ENCODE results near the gene PUS1.

Gene PUS1

DNA sequence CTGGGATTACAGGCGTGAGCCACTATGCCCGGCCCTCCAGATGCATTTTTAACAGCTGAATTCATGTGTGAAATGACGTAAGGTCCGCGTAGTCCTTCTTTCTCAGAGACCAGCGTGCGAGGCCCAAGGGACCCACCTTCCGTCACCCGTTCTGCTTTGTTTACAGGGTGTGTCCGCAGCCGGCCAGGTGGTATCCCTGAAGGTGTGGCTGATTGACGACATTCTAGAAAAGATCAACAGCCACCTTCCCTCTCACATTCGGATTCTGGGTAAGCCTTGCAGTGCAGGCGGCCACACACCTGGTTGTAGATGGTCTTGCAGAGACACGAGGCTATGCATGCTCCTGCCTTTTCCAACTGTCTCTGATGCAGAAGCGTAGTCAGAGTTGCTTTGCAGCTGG is 9.9 kb downstream of the PUS1 start:
- ChIA-PET CTCF (no interaction called here), POLR2A (interaction anchor here (0.7 kb wide), 1 partner anchor 9 kb away, joined by 3 read pairs; no protein-coding TSS in a partner anchor)
- Histone ChIP-seq H3K4me1 (ENCODE audit: control insufficient read depth, insufficient read depth, low read length) (no peaks in the 10 kb centered on the region), H3K9me3 (ENCODE audit: control insufficient read depth, insufficient read depth, low read depth, low read length) (no peaks in the 10 kb centered on the region), H3K4me3 (ENCODE audit: low read depth, low read length) (no peak overlapping the region), H3K36me3 (ENCODE audit: control insufficient read depth in 2 of 2, insufficient read depth in 1 of 2, low read length in 2 of 2) (peaks cover 45 to 75% of the 10 kb centered on the region in 2 experiments), H3K27ac (ENCODE audit: extremely low read depth, low read depth, low read length) (no peak overlapping the region)
- TF ChIP-seq PRDM1 (tag by site-specific recombination; IDR thresholded peaks at IDR 0.05) (no peak), ZNF830 (tag by site-specific recombination; IDR thresholded peaks at IDR 0.05; ENCODE audit: low read depth) (no peak), ZNF76 (tag by site-specific recombination; IDR thresholded peaks at IDR 0.05; ENCODE audit: borderline replicate concordance, low read depth) (no peak), SCRT1 (tag by site-specific recombination; IDR thresholded peaks at IDR 0.05; ENCODE audit: borderline replicate concordance) (no peak), KLF7 (tag by site-specific recombination; IDR thresholded peaks at IDR 0.05; ENCODE audit: borderline replicate concordance) (no peak), BCL6B (tag by site-specific recombination; IDR thresholded peaks at IDR 0.05) (no peak), ZNF664 (tag by site-specific recombination; IDR thresholded peaks at IDR 0.05) (no peak), ZNF704 (tag by site-specific recombination; IDR thresholded peaks at IDR 0.05) (no peak), KLF16 (tag by site-specific recombination; IDR thresholded peaks at IDR 0.05) (no peak), YY1 (tag by site-specific recombination; IDR thresholded peaks at IDR 0.05) (no peak), ZNF248 (tag by site-specific recombination; IDR thresholded peaks at IDR 0.05) (no peak), ZNF449 (tag by site-specific recombination; IDR thresholded peaks at IDR 0.05) (no peak), ZNF221 (tag by site-specific recombination; IDR thresholded peaks at IDR 0.05; ENCODE audit: borderline replicate concordance) (no peak), ZNF280C (tag by site-specific recombination; IDR thresholded peaks at IDR 0.05) (no peak), FEZF1 (tag by site-specific recombination; IDR thresholded peaks at IDR 0.05) (no peak), ZNF621 (tag by site-specific recombination; IDR thresholded peaks at IDR 0.05) (no peak)
- TF ChIP-seq, protein P1, sequence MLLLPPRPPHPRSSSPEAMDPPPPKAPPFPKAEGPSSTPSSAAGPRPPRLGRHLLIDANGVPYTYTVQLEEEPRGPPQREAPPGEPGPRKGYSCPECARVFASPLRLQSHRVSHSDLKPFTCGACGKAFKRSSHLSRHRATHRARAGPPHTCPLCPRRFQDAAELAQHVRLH (tag by site-specific recombination; IDR thresholded peaks at IDR 0.05): no peak
- TF ChIP-seq, protein P2, sequence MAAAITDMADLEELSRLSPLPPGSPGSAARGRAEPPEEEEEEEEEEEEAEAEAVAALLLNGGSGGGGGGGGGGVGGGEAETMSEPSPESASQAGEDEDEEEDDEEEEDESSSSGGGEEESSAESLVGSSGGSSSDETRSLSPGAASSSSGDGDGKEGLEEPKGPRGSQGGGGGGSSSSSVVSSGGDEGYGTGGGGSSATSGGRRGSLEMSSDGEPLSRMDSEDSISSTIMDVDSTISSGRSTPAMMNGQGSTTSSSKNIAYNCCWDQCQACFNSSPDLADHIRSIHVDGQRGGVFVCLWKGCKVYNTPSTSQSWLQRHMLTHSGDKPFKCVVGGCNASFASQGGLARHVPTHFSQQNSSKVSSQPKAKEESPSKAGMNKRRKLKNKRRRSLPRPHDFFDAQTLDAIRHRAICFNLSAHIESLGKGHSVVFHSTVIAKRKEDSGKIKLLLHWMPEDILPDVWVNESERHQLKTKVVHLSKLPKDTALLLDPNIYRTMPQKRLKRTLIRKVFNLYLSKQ (tag by site-specific recombination; IDR thresholded peaks at IDR 0.05; ENCODE audit: borderline replicate concordance): no peak

All from HEK293 (cell line).